C4-2B (cell line): ENCODE results near the gene SSBP2.

Source experiments
- ZFX ChIP-seq: fragments of 450-650 bp; IDR thresholded peaks from 2 replicates; pipeline ENCODE4 v1.6.1; 2017
- TF ChIP-seq, protein P1 (sequence below): fragments of 450-650 bp; conservative IDR thresholded peaks from 2 replicates; pipeline ENCODE4 v1.5.1; 2017; ENCODE audit warnings: mild to moderate bottlenecking

DNA sequence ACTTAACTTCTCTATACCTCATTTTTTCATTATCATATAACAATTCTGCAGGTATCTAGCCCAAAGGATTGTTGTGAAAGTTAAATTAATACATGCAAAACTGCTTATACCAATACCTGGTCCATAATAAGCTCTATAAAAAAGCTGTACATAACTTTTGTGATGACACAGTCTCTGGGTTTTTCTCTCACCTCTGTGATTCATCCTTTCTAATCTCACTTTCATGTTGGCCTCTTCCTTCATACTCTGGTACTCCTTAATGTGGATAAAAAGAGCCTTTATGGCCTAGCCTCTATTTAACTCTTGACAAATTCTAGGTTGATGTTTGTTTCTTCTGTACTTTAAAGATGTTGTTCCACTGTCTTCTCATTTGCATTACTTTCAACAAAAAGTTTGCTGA lies 194.1 kb downstream of the SSBP2 start:
- TF ChIP-seq, protein P1, sequence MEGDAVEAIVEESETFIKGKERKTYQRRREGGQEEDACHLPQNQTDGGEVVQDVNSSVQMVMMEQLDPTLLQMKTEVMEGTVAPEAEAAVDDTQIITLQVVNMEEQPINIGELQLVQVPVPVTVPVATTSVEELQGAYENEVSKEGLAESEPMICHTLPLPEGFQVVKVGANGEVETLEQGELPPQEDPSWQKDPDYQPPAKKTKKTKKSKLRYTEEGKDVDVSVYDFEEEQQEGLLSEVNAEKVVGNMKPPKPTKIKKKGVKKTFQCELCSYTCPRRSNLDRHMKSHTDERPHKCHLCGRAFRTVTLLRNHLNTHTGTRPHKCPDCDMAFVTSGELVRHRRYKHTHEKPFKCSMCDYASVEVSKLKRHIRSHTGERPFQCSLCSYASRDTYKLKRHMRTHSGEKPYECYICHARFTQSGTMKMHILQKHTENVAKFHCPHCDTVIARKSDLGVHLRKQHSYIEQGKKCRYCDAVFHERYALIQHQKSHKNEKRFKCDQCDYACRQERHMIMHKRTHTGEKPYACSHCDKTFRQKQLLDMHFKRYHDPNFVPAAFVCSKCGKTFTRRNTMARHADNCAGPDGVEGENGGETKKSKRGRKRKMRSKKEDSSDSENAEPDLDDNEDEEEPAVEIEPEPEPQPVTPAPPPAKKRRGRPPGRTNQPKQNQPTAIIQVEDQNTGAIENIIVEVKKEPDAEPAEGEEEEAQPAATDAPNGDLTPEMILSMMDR = no peak
- no peak for TF ChIP-seq ZFX
